B cell (primary cell): ENCODE measurements around the gene MTCL1. TPM values are rescaled to one million over a fixed set of nuclear protein-coding genes. Genes with fewer than 3 reads are reported as not detected.
A peak's percentile ranks its signal among the peaks of the same experiment; 100 is the strongest.

ENCODE experiments used
- ATAC-seq: fragments of 200-7000 bp; cut with Tn5 transposase; one replicate; pipeline ENCODE4 v1.10.0; 2021; ENCODE audit warnings: low read depth, mild to moderate bottlenecking, moderate number of reproducible peaks, moderate library complexity
- CTCF ChIA-PET: fragments of 350-600 bp; sonication (Branson Sonifier 250); formaldehyde crosslinking; loops from one replicate; lab custom pipeline; 2021; ENCODE audit warnings: antibody characterized with exemption, inconsistent platforms; lab: Charles Lee
- POLR2A ChIA-PET: fragments of 350-600 bp; sonication (Branson Sonifier 250); formaldehyde crosslinking; loops from one replicate; lab custom pipeline; 2021; ENCODE audit warnings: antibody characterized with exemption; lab: Charles Lee
- DNase-seq: peaks from one replicate; pipeline ENCODE4 v3.0.0; 2013
- H2AFZ ChIP-seq: 2 replicates; pipeline ENCODE4 v1.6.1; 2012; ENCODE audit warnings: mild to moderate bottlenecking, low read depth, low read length; ENCODE audit not compliant: insufficient read depth, poor library complexity, severe bottlenecking
- H3K27ac ChIP-seq, 2 donors: 1 replicate in 1 of 2; 2 replicates in 1 of 2; pipeline ENCODE4 v1.5.1; 2012 to 2013; ENCODE audit warnings: low read length in 2 of 2, mild to moderate bottlenecking in 2 of 2, moderate library complexity in 1 of 2
- H3K27me3 ChIP-seq, 4 experiments: fragments of 200-600 bp in 1 of 4; sonication (generic) in 1 of 4; replicated peaks in 1 of 4; 1 replicate in 2 of 4; 2 replicates in 2 of 4; pipeline versions ENCODE4 v1.6.1 to v1.7.0; 2013 to 2016; ENCODE audit warnings: low read length in 3 of 4, mild to moderate bottlenecking in 2 of 4, mixed read lengths in 1 of 4, moderate library complexity in 1 of 4; ENCODE audit not compliant: insufficient read depth in 4 of 4, control insufficient read depth in 3 of 4; ENCODE audit errors: control extremely low read depth in 1 of 4
- H3K36me3 ChIP-seq, 2 experiments: replicated peaks in 1 of 2; 1 replicate in 1 of 2; 2 replicates in 1 of 2; pipeline versions ENCODE4 v1.6.1 to v1.7.1; 2013; ENCODE audit warnings: low read length in 1 of 2; ENCODE audit not compliant: insufficient read depth in 2 of 2, control insufficient read depth in 1 of 2; ENCODE audit errors: control extremely low read depth in 1 of 2, extremely low read depth in 1 of 2
- H3K4me1 ChIP-seq, 2 donors: fragments of 200-600 bp in 1 of 2; sonication (generic) in 1 of 2; 1 replicate in 1 of 2; 2 replicates in 1 of 2; pipeline versions ENCODE4 v1.5.1 to v1.6.1; 2013 to 2017; ENCODE audit warnings: low read length in 2 of 2; ENCODE audit not compliant: control insufficient read depth in 2 of 2, insufficient read depth in 2 of 2
- H3K4me2 ChIP-seq: replicated peaks from 2 replicates; pipeline ENCODE3; 2012; ENCODE audit warnings: mild to moderate bottlenecking, low read depth, low read length; ENCODE audit not compliant: poor library complexity, severe bottlenecking
- H3K4me3 ChIP-seq, 5 experiments: fragments of 200-600 bp in 1 of 5; sonication (generic) in 1 of 5; 1 replicate in 3 of 5; 2 replicates in 2 of 5; pipeline versions ENCODE4 v1.5.1 to v1.7.0; 2011 to 2016; ENCODE audit warnings: low read length in 4 of 5, mild to moderate bottlenecking in 4 of 5, low read depth in 2 of 5, control low read depth in 1 of 5, moderate library complexity in 1 of 5; ENCODE audit not compliant: insufficient read depth in 1 of 5; ENCODE audit errors: control extremely low read depth in 1 of 5, extremely low read depth in 1 of 5
- H3K79me2 ChIP-seq: fragments of 200-600 bp; sonication (generic); one replicate; pipeline ENCODE4 v1.6.0; 2016; ENCODE audit warnings: low read length; ENCODE audit not compliant: control insufficient read depth, insufficient read depth
- H3K9ac ChIP-seq: fragments of 200-600 bp; sonication (generic); 2 replicates; pipeline ENCODE4 v1.6.1; 2017; ENCODE audit warnings: mild to moderate bottlenecking, low read length, moderate library complexity
- H3K9me3 ChIP-seq, 3 donors: one replicate each; pipeline versions ENCODE4 v1.6.1 to v1.7.1; 2013; ENCODE audit warnings: low read length in 2 of 3; ENCODE audit not compliant: control insufficient read depth in 2 of 3, insufficient read depth in 1 of 3; ENCODE audit errors: control extremely low read depth in 1 of 3
- H4K20me1 ChIP-seq: 2 replicates; pipeline ENCODE4 v1.6.0; 2012; ENCODE audit warnings: mild to moderate bottlenecking, low read length; ENCODE audit not compliant: insufficient read depth, control insufficient read depth, poor library complexity, severe bottlenecking
- H3K27ac Mint-ChIP-seq: one replicate; pipeline ENCODE4 v1.8.0; 2021; ENCODE audit warnings: mixed read lengths
- H3K27me3 Mint-ChIP-seq: one replicate; pipeline ENCODE4 v1.8.0; 2021; ENCODE audit warnings: mixed read lengths
- H3K4me1 Mint-ChIP-seq: one replicate; pipeline ENCODE4 v1.8.0; 2021; ENCODE audit warnings: mixed read lengths
- H3K4me3 Mint-ChIP-seq: one replicate; pipeline ENCODE4 v1.8.0; 2021; ENCODE audit warnings: mixed read lengths
- H3K9me3 Mint-ChIP-seq: one replicate; pipeline ENCODE4 v1.8.0; 2022; ENCODE audit warnings: mixed read lengths; ENCODE audit not compliant: insufficient read depth
- EZH2 ChIP-seq: IDR thresholded peaks from 2 replicates; pipeline ENCODE4 v1.6.1; 2012; ENCODE audit warnings: borderline replicate concordance, low read depth, mild to moderate bottlenecking, moderate library complexity, low read length; ENCODE audit not compliant: insufficient read depth, poor library complexity, severe bottlenecking
- WGBS: methylation state at CpG from one replicate; pipeline ENCODE4 v1.1.5; 2013; ENCODE audit warnings: missing lambda C conversion rate; ENCODE audit not compliant: insufficient coverage; 5-methylcytosine and 5-hydroxymethylcytosine counted together
- intact Hi-C: fragments of 100-400 bp; cut with micrococcal nuclease; formaldehyde crosslinking; loops from one replicate; pipeline ENCODE4 v1.10.0; 2022
- polyA plus RNA-seq: library from polyadenylated mRNA; depleted of rRNA; stranded (reverse); fragments of >200 nt; gene quantifications from 2 replicates; pipeline ENCODE4 v1.2.3, GENCODE V29; 2012
- total RNA-seq, 2 donors: library from RNA; stranded (reverse); fragments of 120-200 nt in 1 of 2; gene quantifications; 1 replicate in 1 of 2; 2 replicates in 1 of 2; pipeline versions ENCODE4 v1.2.3 to v1.2.4, GENCODE V29; 2013 to 2022
- TF ChIP-seq, protein P1 (sequence below): fragments of 200-600 bp; IDR thresholded peaks from one replicate; pipeline ENCODE4 v1.8.0; 2022; ENCODE audit warnings: antibody characterized with exemption, mild to moderate bottlenecking

Gene MTCL1
- total and polyA plus RNA-seq, 2 donors (not counting 1 experiment from before 2014, with no cell fraction given), result 2.7 to 5.8 TPM

DNA sequence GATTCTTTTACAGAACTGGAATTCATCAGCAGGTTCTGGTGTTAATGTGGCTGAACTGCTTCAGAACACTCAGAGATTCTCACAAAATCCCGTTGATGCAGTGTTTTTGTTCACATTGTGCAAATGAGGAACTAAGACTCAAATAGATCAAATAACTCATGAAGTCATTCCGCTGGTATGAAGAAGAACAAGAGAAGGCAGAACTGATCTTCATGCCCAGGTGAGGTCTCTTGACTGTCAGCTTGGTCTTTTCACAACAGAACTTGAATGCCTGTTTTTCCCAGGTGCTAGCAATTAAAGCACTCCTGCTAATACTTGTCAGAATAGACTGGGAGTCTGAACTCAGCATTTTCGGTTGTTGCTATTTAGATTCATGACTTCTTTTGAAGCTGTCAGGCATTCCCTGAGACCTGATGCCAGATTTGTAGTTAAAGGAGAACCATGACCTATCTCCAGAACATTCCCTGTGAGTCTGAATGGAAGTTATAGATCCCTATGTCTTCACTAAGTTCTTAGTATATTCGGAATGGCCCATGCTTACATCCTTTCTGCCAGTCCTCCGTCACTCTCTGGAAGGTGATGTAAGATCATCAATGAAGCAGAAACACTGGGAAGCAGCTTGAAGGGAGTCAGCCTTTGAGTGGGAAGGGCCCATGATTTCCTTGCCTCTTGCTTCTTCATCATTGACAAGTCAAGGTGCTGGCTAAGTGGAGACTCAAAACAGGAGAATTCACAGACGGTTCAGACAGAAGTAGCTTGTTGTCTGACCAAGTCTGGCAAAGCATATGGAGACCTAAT lies 155.7 kb downstream of the MTCL1 start:
- no peak overlapping the region for H3K4me3 ChIP-seq
- no peaks in the 10 kb centered on the region for H3K27me3 Mint-ChIP-seq
- H3K9ac ChIP-seq, result no peak overlapping the region
- TF ChIP-seq EZH2, result no peak
- TF ChIP-seq, protein P1, sequence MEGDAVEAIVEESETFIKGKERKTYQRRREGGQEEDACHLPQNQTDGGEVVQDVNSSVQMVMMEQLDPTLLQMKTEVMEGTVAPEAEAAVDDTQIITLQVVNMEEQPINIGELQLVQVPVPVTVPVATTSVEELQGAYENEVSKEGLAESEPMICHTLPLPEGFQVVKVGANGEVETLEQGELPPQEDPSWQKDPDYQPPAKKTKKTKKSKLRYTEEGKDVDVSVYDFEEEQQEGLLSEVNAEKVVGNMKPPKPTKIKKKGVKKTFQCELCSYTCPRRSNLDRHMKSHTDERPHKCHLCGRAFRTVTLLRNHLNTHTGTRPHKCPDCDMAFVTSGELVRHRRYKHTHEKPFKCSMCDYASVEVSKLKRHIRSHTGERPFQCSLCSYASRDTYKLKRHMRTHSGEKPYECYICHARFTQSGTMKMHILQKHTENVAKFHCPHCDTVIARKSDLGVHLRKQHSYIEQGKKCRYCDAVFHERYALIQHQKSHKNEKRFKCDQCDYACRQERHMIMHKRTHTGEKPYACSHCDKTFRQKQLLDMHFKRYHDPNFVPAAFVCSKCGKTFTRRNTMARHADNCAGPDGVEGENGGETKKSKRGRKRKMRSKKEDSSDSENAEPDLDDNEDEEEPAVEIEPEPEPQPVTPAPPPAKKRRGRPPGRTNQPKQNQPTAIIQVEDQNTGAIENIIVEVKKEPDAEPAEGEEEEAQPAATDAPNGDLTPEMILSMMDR, result no peak
- ChIA-PET POLR2A (no interaction called here), CTCF (no interaction called here)
- H3K36me3 ChIP-seq, result no peaks in the 10 kb centered on the region
- peaks cover 6 to 10% of the 10 kb centered on the region in 2 donors for H3K4me1 ChIP-seq
- H3K9me3 Mint-ChIP-seq, result no peaks in the 10 kb centered on the region
- H3K4me2 ChIP-seq, result no peak overlapping the region
- 73% methylated on average over 5 of the region's 6 CpGs for WGBS
- no peak overlapping the region for H3K27ac ChIP-seq
- DNase-seq (peak; percentile 36), ATAC-seq (no peak)
- no peak overlapping the region for H3K27ac Mint-ChIP-seq
- no peaks in the 10 kb centered on the region for H3K27me3 ChIP-seq
- H3K4me1 Mint-ChIP-seq, result peaks cover 10% of the 10 kb centered on the region
- intact Hi-C loops, result no loop called here
- no peak overlapping the region for H3K4me3 Mint-ChIP-seq
- H2AFZ ChIP-seq, result peak overlapping the region; percentile 20
- no peaks in the 10 kb centered on the region for H4K20me1 ChIP-seq
- H3K9me3 ChIP-seq, result peaks cover 0 to 8% (median 0%) of the 10 kb centered on the region in 3 donors
- no peaks in the 10 kb centered on the region for H3K79me2 ChIP-seq

DNA sequence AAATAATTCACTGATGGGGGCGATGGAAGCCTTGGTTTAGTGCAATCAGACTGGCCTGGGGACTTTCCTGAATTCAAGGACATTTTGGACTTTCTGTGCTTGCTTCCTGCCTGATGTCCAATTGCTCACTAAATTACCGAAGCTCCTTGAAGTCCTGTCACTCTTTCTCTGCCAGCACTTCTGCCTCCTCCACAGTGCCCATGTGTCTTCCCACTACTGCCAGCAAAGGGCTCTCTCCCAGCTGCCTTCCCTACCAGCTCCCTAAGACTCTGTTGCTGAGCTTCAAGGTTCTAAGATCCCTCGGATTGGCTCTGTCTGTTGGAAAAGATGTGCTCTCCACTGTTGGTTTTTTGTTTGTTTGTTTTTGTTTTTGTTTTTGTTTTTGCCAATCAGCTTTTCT lies 158.1 kb downstream of the MTCL1 start:
- intact Hi-C loops, result no loop called here
- Histone ChIP-seq H3K27me3 (no peaks in the 10 kb centered on the region), H2AFZ (no peak overlapping the region), H3K27ac (no peak overlapping the region), H3K4me3 (no peak overlapping the region), H3K9me3 (peaks cover 0 to 2% (median 0%) of the 10 kb centered on the region in 3 donors), H3K4me2 (no peak overlapping the region), H4K20me1 (no peaks in the 10 kb centered on the region), H3K36me3 (no peaks in the 10 kb centered on the region), H3K4me1 (peaks cover 6 to 10% of the 10 kb centered on the region in 2 donors), H3K9ac (no peak overlapping the region), H3K79me2 (no peaks in the 10 kb centered on the region)
- Mint-ChIP-seq H3K27ac (no peak overlapping the region), H3K4me3 (no peak overlapping the region), H3K27me3 (no peaks in the 10 kb centered on the region), H3K9me3 (no peaks in the 10 kb centered on the region), H3K4me1 (peaks cover 10% of the 10 kb centered on the region)
- POLR2A ChIA-PET, result no interaction called here
- DNase-seq, result no peak
- CTCF ChIA-PET, result no interaction called here
- 97% methylated on average over 2 of the region's 3 CpGs for WGBS
- no peak for TF ChIP-seq EZH2
- TF ChIP-seq, protein P1, result no peak
- no peak for ATAC-seq
